Upper lobe of right lung (tissue), 1 donor: ENCODE results near the gene TYW1B. TPM values are rescaled to one million over a fixed set of nuclear protein-coding genes. Genes with fewer than 3 reads are reported as not detected.
"Not testable (repeated sequence)": the region's sequence is repeated elsewhere in the genome, so short reads cannot be mapped to it uniquely, and the experiment has no call there.

ENCODE experiments used
- ATAC-seq: fragments of 200-7000 bp; cut with Tn5 transposase; one replicate; pipeline ENCODE4 v1.9.1; 2020; ENCODE audit warnings: mild to moderate bottlenecking, moderate library complexity
- DNase-seq: peaks from one replicate; pipeline ENCODE4 v3.0.0-alpha.2; 2020
- H3K27ac ChIP-seq: fragments of 200-600 bp; one replicate; pipeline ENCODE4 v1.8.0; 2022
- H3K27me3 ChIP-seq: fragments of 200-600 bp; one replicate; pipeline ENCODE4 v1.8.0; 2022; ENCODE audit warnings: mild to moderate bottlenecking
- H3K36me3 ChIP-seq: fragments of 200-600 bp; one replicate; pipeline ENCODE4 v1.8.0; 2022
- H3K4me1 ChIP-seq: fragments of 200-600 bp; one replicate; pipeline ENCODE4 v1.8.0; 2022
- H3K4me3 ChIP-seq: fragments of 200-600 bp; one replicate; pipeline ENCODE4 v1.8.0; 2022; ENCODE audit warnings: mild to moderate bottlenecking
- H3K9me3 ChIP-seq: fragments of 200-600 bp; one replicate; pipeline ENCODE4 v1.8.0; 2022
- CTCF ChIP-seq: fragments of 200-600 bp; IDR thresholded peaks from one replicate; pipeline ENCODE4 v1.8.0; 2022; ENCODE audit warnings: antibody characterized with exemption
- intact Hi-C: fragments of 100-400 bp; cut with DNase I; formaldehyde crosslinking; loops from one replicate; pipeline ENCODE4 v1.11.0; 2022
- total RNA-seq: library from RNA; stranded (reverse); fragmentation: NEBNext Ultra II Directional; extraction: Animal tissue kit (Norgen Biotek cat#: 25700); gene quantifications from one replicate; pipeline ENCODE4 v1.2.1, GENCODE V29; 2021
- donor health status: DM: no; HTN: yes; CAD: no; lungs with severe emphysema.

TYW1B gene
- total RNA-seq, 1 donor from 2014 or later = 6.7 TPM

- no peak for ATAC-seq
- Histone ChIP-seq H3K4me3 (no peak overlapping the region), H3K27ac (no peak overlapping the region), H3K9me3 (no peaks in the 10 kb centered on the region), H3K36me3 (no peaks in the 10 kb centered on the region), H3K4me1 (no peaks in the 10 kb centered on the region), H3K27me3 (no peaks in the 10 kb centered on the region)
- intact Hi-C loops = no loop called here
- no peak for DNase-seq
- TF ChIP-seq CTCF = no peak
Measured at GRCh38 chr7:72709909-72710308, 118.1 kb downstream of the TYW1B start.

GRCh38 chr7:72708371-72709050, 119.5 kb downstream of the TYW1B start:
- DNase-seq, H3K36me3 ChIP-seq, intact Hi-C loops, H3K4me3 ChIP-seq, ATAC-seq, H3K4me1 ChIP-seq, H3K27ac ChIP-seq, H3K9me3 ChIP-seq, H3K27me3 ChIP-seq: not testable (repeated sequence)

- Histone ChIP-seq H3K27ac (no peak overlapping the region), H3K27me3 (no peaks in the 10 kb centered on the region), H3K36me3 (no peaks in the 10 kb centered on the region), H3K9me3 (no peaks in the 10 kb centered on the region), H3K4me3 (no peak overlapping the region), H3K4me1 (no peaks in the 10 kb centered on the region)
- no peak for ATAC-seq
- intact Hi-C loops = no loop called here
- no peak for DNase-seq
- no peak for TF ChIP-seq CTCF
Measured at GRCh38 chr7:72706521-72706920, 121.5 kb downstream of the TYW1B start.

- DNase-seq, H3K27me3 ChIP-seq, H3K36me3 ChIP-seq, intact Hi-C loops, H3K27ac ChIP-seq, H3K4me3 ChIP-seq, H3K4me1 ChIP-seq, H3K9me3 ChIP-seq: not testable (repeated sequence)
- ATAC-seq = peak; percentile 83
Measured at GRCh38 chr7:72705693-72706092, 122.3 kb downstream of the TYW1B start.

GRCh38 chr7:72704894-72705293, 123.1 kb downstream of the TYW1B start:
- Histone ChIP-seq H3K27ac (no peak overlapping the region), H3K4me3 (no peak overlapping the region), H3K9me3 (no peaks in the 10 kb centered on the region), H3K4me1 (no peaks in the 10 kb centered on the region), H3K36me3 (no peaks in the 10 kb centered on the region), H3K27me3 (no peaks in the 10 kb centered on the region)
- TF ChIP-seq CTCF = no peak
- intact Hi-C loops = no loop called here
- ATAC-seq (no peak), DNase-seq (no peak)

GRCh38 chr7:72700548-72700947, 127.5 kb downstream of the TYW1B start:
- DNase-seq, H3K9me3 ChIP-seq, ATAC-seq, H3K36me3 ChIP-seq, H3K4me3 ChIP-seq, H3K27me3 ChIP-seq, intact Hi-C loops, H3K27ac ChIP-seq, H3K4me1 ChIP-seq: not testable (repeated sequence)

GRCh38 chr7:72697066-72697465, 130.9 kb downstream of the TYW1B start:
- H3K4me3 ChIP-seq, H3K4me1 ChIP-seq, H3K27ac ChIP-seq, H3K9me3 ChIP-seq, DNase-seq, ATAC-seq, H3K36me3 ChIP-seq, H3K27me3 ChIP-seq, intact Hi-C loops: not testable (repeated sequence)

- DNase-seq, intact Hi-C loops, H3K27me3 ChIP-seq, H3K4me3 ChIP-seq, H3K36me3 ChIP-seq, H3K9me3 ChIP-seq, ATAC-seq, H3K27ac ChIP-seq, H3K4me1 ChIP-seq: not testable (repeated sequence)
Measured at GRCh38 chr7:72696643-72697042, 131.4 kb downstream of the TYW1B start.

GRCh38 chr7:72695482-72695881, 132.5 kb downstream of the TYW1B start:
- H3K4me3 ChIP-seq, H3K9me3 ChIP-seq, intact Hi-C loops, H3K36me3 ChIP-seq, H3K27me3 ChIP-seq, H3K27ac ChIP-seq, H3K4me1 ChIP-seq, DNase-seq: not testable (repeated sequence)
- ATAC-seq = peak; percentile 75

- intact Hi-C loops, H3K36me3 ChIP-seq, H3K27me3 ChIP-seq, DNase-seq, H3K4me3 ChIP-seq, H3K9me3 ChIP-seq, H3K4me1 ChIP-seq, ATAC-seq, H3K27ac ChIP-seq: not testable (repeated sequence)
Measured at GRCh38 chr7:72691442-72691841, 136.6 kb downstream of the TYW1B start.

GRCh38 chr7:72690177-72690576, 137.8 kb downstream of the TYW1B start:
- H3K4me3 ChIP-seq, ATAC-seq, DNase-seq, H3K27ac ChIP-seq, H3K27me3 ChIP-seq, intact Hi-C loops, H3K36me3 ChIP-seq, H3K9me3 ChIP-seq, H3K4me1 ChIP-seq: not testable (repeated sequence)

- H3K4me1 ChIP-seq, H3K9me3 ChIP-seq, DNase-seq, H3K36me3 ChIP-seq, ATAC-seq, intact Hi-C loops, H3K27ac ChIP-seq, H3K27me3 ChIP-seq, H3K4me3 ChIP-seq: not testable (repeated sequence)
Measured at GRCh38 chr7:72689344-72689743, 138.7 kb downstream of the TYW1B start.
